Measurements from ENCODE around the gene WSB1.

WSB1 gene

GRCh38 chr17:27351759-27352158, 57.8 kb downstream of the WSB1 start:
- TF ChIP-seq CTCF (IDR thresholded peaks at IDR 0.05; ENCODE audit: low read length, missing control alignments): no peak
- peak; percentile 70 for DNase-seq (ENCODE audit: low read depth)
- no peak overlapping the region for H3K4me3 ChIP-seq (replicated peaks; ENCODE audit: low read depth, low read length)

- H3K4me3 ChIP-seq (replicated peaks; ENCODE audit: low read depth, low read length): no peak overlapping the region
- DNase-seq (ENCODE audit: low read depth): peak; percentile 46
- no peak for TF ChIP-seq CTCF (IDR thresholded peaks at IDR 0.05; ENCODE audit: low read length, missing control alignments)
These were observed 58.6 kb downstream of the WSB1 start for GRCh38 chr17:27352448-27353032.

DNA sequence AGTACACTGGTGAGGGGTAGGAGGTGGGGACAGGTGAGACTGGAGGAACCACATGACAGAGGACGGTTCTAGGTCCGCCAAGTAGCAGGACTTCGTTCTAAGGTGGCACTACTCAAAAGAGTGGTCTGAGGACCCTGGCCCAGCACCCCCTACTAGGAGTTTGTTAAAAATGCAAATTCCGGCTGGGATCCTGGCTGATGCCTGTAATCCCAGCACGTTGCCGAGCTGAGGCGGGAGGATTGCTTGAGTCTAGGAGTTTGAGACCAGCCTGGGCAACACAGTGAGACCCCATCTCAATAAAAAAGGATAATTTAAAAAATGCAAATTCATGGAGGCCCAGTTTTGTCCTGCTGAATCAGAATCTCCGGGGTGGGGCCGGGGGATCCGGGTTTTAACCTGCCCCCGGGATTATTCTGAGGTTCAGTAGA, 59.1 kb downstream of the WSB1 start:
- H3K4me3 ChIP-seq (replicated peaks; ENCODE audit: low read depth, low read length): peak overlapping the region; percentile 43
- no peak for TF ChIP-seq CTCF (IDR thresholded peaks at IDR 0.05; ENCODE audit: low read length, missing control alignments)
- DNase-seq (ENCODE audit: low read depth): no peak

DNA sequence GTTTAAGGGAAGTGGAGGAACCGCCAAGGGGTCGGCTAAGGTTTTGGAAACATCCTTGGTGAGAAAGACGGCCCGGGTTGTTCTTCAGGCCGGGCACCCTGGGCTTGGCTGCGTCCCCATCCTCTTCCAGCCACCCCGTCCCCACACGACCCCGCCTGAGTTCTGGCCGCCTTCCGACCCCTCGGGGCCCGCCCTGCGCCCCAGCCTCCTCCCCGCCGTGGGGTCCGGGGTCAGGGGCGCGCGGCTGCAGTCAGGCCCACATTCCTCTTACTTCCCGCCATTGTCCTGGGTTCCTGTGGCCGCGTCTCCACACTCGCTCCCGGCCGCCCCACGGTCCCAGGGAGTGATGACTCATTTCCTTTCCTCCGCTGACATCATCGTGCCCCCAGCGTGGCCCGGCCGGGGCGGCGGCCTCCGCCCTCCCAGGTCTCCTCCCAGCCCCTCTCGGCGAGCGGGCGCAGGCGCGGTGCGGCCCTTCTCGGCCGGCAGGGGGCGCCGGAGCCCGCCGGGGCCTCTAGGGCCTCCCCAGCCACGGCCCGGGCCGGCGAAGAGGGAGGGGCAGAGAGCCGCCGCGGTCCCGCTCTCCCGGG, 59.6 kb downstream of the WSB1 start:
- TF ChIP-seq CTCF (IDR thresholded peaks at IDR 0.05; ENCODE audit: low read length, missing control alignments): peak; percentile 1
- peak overlapping the region; percentile 45 for H3K4me3 ChIP-seq (replicated peaks; ENCODE audit: low read depth, low read length)
- DNase-seq (ENCODE audit: low read depth): peak; percentile 97

- no peak for DNase-seq (ENCODE audit: low read depth)
- TF ChIP-seq CTCF (IDR thresholded peaks at IDR 0.05; ENCODE audit: low read length, missing control alignments): no peak
- peak overlapping the region; percentile 45 for H3K4me3 ChIP-seq (replicated peaks; ENCODE audit: low read depth, low read length)
These were observed 60.2 kb downstream of the WSB1 start for GRCh38 chr17:27354051-27354490.

- TF ChIP-seq CTCF (IDR thresholded peaks at IDR 0.05; ENCODE audit: low read length, missing control alignments): no peak
- no peak for DNase-seq (ENCODE audit: low read depth)
- H3K4me3 ChIP-seq (replicated peaks; ENCODE audit: low read depth, low read length): no peak overlapping the region
These were observed 60.7 kb downstream of the WSB1 start for GRCh38 chr17:27354491-27355081.

Data from fibroblast of pulmonary artery (primary cell).